OCI-LY7 (cell line): ENCODE data around the gene APCDD1L. TPM values are rescaled to one million over a fixed set of nuclear protein-coding genes. Genes with fewer than 3 reads are reported as not detected.

Source experiments
- BruUV-seq: library from RNA; stranded (reverse); fragments of 400-500 nt; replicated peaks from 2 replicates; lab custom pipeline; 2021; lab: Mats Ljungman, UMichigan
- CTCF ChIA-PET: fragments of 300-600 bp; sonication (Branson Sonifier 250); formaldehyde crosslinking; loops from one replicate; lab custom pipeline; 2022; ENCODE audit warnings: antibody characterized with exemption; ENCODE audit not compliant: unreplicated experiment; lab: Charles Lee
- POLR2A ChIA-PET: fragments of 300-600 bp; sonication (Branson Sonifier 250); formaldehyde crosslinking; loops from one replicate; lab custom pipeline; 2022; ENCODE audit warnings: antibody characterized with exemption; lab: Charles Lee
- DNase-seq: peaks from one replicate; pipeline ENCODE4 v3.0.0-alpha.2; 2015; ENCODE audit warnings: low spot score
- H2AFZ ChIP-seq: fragments of 200-600 bp; sonication (generic), shearing (Covaris generic); 2 replicates; pipeline ENCODE4 v1.6.1; 2014; ENCODE audit warnings: mild to moderate bottlenecking, antibody characterized with exemption, low read length, moderate library complexity
- H3K27ac ChIP-seq: fragments of 200-600 bp; sonication (generic); 2 replicates; pipeline ENCODE4 v1.5.1; 2014; ENCODE audit warnings: mixed run types, low read depth, mild to moderate bottlenecking, moderate library complexity, low read length, inconsistent platforms; ENCODE audit not compliant: poor library complexity, severe bottlenecking
- H3K36me3 ChIP-seq: fragments of 200-600 bp; sonication (generic); 2 replicates; pipeline ENCODE4 v1.6.1; 2014; ENCODE audit warnings: mild to moderate bottlenecking, antibody characterized with exemption, low read length, moderate library complexity, mixed read lengths; ENCODE audit not compliant: insufficient read depth
- H3K4me1 ChIP-seq: fragments of 200-600 bp; sonication (generic); 2 replicates; pipeline ENCODE4 v1.5.1; 2014; ENCODE audit warnings: mild to moderate bottlenecking, low read length; ENCODE audit not compliant: insufficient read depth, poor library complexity, severe bottlenecking
- H3K4me2 ChIP-seq: fragments of 200-600 bp; sonication (generic); 2 replicates; pipeline ENCODE4 v1.6.1; 2014; ENCODE audit warnings: mild to moderate bottlenecking, low read length
- H3K4me3 ChIP-seq: fragments of 200-600 bp; sonication (generic); 2 replicates; pipeline ENCODE4 v1.5.1; 2014; ENCODE audit warnings: mild to moderate bottlenecking, low read depth, low read length; ENCODE audit not compliant: poor library complexity, severe bottlenecking
- H3K79me2 ChIP-seq: fragments of 200-600 bp; sonication (generic); 2 replicates; pipeline ENCODE4 v1.6.1; 2016; ENCODE audit warnings: low read depth, mild to moderate bottlenecking, low read length, moderate library complexity, mixed read lengths; ENCODE audit not compliant: insufficient read depth
- H3K9me2 ChIP-seq: fragments of 200-600 bp; sonication (generic); 2 replicates; pipeline ENCODE4 v1.6.1; 2016; ENCODE audit warnings: mild to moderate bottlenecking, low read length, mixed read lengths; ENCODE audit not compliant: insufficient read depth
- H3K9me3 ChIP-seq: fragments of 200-600 bp; sonication (generic); 2 replicates; pipeline ENCODE4 v1.6.1; 2014; ENCODE audit warnings: mild to moderate bottlenecking, mixed run types, low read length, mixed read lengths
- H4K20me1 ChIP-seq: fragments of 200-600 bp; sonication (generic); 2 replicates; pipeline ENCODE4 v1.6.1; 2014; ENCODE audit warnings: mild to moderate bottlenecking, antibody characterized with exemption, low read length, moderate library complexity, mixed read lengths; ENCODE audit not compliant: insufficient read depth
- CTCF ChIP-seq: fragments of 200-600 bp; sonication (generic); conservative IDR thresholded peaks from 2 replicates; pipeline ENCODE4 v1.5.1; 2014; ENCODE audit warnings: mild to moderate bottlenecking, antibody characterized with exemption, low read length, moderate library complexity, mixed read lengths
- EZH2phosphoT487 ChIP-seq: fragments of 200-600 bp; sonication (generic); IDR thresholded peaks from 2 replicates; pipeline ENCODE4 v1.6.1; 2018; ENCODE audit warnings: low read depth, borderline replicate concordance, mild to moderate bottlenecking, mixed run types, antibody characterized with exemption, low read length, moderate library complexity, mixed read lengths
- intact Hi-C: fragments of 100-400 bp; cut with micrococcal nuclease; formaldehyde crosslinking; loops from one replicate; pipeline ENCODE4 v1.10.0; 2022; ENCODE audit not compliant: unreplicated experiment
- total RNA-seq, 2 experiments: library from RNA; depleted of rRNA in 1 of 2; stranded (reverse); fragments of >200 nt in 1 of 2; shearing (Covaris generic) in 1 of 2; gene quantifications; 2 replicates each; pipeline ENCODE4 v1.2.3, GENCODE V29; 2014 to 2022

APCDD1L gene
- total RNA-seq, 2 experiments from 2014 or later = not detected

GRCh38 chr20:58469616-58470015, 45.6 kb downstream of the APCDD1L start:
- TF ChIP-seq EZH2phosphoT487 (no peak), CTCF (no peak)
- no peak for DNase-seq
- BruUV-seq = no TSS peak

DNA sequence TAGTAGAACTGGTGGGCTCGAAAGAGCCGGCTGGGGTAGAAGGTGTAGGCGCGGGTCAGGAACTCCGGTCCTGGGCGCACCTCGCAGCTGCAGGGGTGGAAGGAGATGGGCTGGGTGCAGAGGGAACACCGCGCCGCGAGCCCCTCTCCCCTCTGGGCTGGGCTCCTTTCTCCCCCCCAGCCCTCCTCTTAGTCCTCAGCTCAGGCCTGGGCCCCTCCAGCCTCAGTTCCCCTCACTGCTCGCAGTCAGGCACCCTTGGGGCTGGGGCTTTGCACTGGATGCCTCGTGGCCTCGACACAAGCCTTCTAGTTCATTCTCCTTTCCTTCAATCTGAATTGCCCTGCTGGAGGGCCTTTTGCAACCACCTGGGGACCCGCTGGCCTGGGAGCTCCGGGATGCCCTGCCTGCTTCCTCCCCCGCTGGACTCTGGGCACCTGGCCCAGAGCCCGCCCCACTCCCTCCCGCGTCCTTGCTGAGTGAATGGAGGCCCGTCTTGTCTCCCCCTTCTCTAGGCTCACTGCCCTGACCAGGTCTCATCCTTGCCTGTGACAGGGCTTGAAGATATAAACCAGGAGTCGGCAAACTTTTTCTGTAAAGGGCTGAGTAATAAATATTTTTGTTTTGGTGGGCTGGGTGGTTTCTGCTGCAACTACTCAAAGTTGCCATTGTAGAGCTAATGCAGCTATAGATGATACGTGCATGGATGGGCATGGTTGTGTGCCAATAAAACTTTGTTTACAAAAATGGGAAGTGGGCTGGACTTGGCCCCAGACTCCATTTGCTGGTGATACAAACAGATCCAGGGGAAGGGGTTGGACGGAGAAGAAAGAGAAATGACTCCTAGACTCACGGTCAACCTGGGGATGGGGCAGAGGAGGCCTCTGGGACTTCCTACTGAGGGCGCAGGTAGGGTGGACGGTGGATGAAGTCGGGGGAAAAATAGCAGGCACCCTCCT, 47.3 kb downstream of the APCDD1L start:
- no peaks in the 10 kb centered on the region for H3K9me2 ChIP-seq
- ChIA-PET CTCF (no interaction called here), POLR2A (no interaction called here)
- H3K4me2 ChIP-seq = no peak overlapping the region
- no peaks in the 10 kb centered on the region for H3K9me3 ChIP-seq
- intact Hi-C loops = no loop called here
- no peaks in the 10 kb centered on the region for H3K36me3 ChIP-seq
- BruUV-seq = no TSS peak
- no peak for TF ChIP-seq EZH2phosphoT487
- no peak for TF ChIP-seq CTCF
- no peak overlapping the region for H3K4me3 ChIP-seq
- DNase-seq = no peak
- H3K79me2 ChIP-seq = no peaks in the 10 kb centered on the region
- H3K4me1 ChIP-seq = no peaks in the 10 kb centered on the region
- H4K20me1 ChIP-seq = no peaks in the 10 kb centered on the region; the same call in 1 of the 2 replicates
- H3K27ac ChIP-seq = no peak overlapping the region
- no peak overlapping the region for H2AFZ ChIP-seq

More at GRCh38 chr20:58469616-58470015, 45.6 kb downstream of the APCDD1L start:
- Histone ChIP-seq H3K27ac (no peak overlapping the region), H3K9me3 (no peaks in the 10 kb centered on the region), H3K4me3 (no peak overlapping the region), H4K20me1 (no peaks in the 10 kb centered on the region), H3K4me2 (no peak overlapping the region), H2AFZ (no peak overlapping the region), H3K36me3 (no peaks in the 10 kb centered on the region), H3K9me2 (no peaks in the 10 kb centered on the region), H3K4me1 (no peaks in the 10 kb centered on the region), H3K79me2 (no peaks in the 10 kb centered on the region)
- ChIA-PET POLR2A (no interaction called here), CTCF (no interaction called here)
- intact Hi-C loops = no loop called here
